ENCODE results near the gene EPAS1. TPM values are rescaled to one million over a fixed set of nuclear protein-coding genes. Genes with fewer than 3 reads are reported as not detected.

Gene EPAS1
- total and polyA plus RNA-seq, 2 of the 8 experiments (the other 6 are each of a cell fraction or from before 2014, with no cell fraction given): 2.0 to 4.9 TPM

- no peak for TF ChIP-seq GABPA (IDR thresholded peaks at IDR 0.05; ENCODE audit: borderline replicate concordance, insufficient read depth, low read length)
- TF ChIP-seq, protein P1, sequence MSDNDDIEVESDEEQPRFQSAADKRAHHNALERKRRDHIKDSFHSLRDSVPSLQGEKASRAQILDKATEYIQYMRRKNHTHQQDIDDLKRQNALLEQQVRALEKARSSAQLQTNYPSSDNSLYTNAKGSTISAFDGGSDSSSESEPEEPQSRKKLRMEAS (IDR thresholded peaks at IDR 0.05): no peak
These were observed 123.7 kb downstream of the EPAS1 start (continued) for GRCh38 chr2:46420945-46421344.
